Fibroblast of lung (primary cell): ENCODE measurements around the gene DGKE.

ENCODE experiments used
- EZH2 ChIP-seq: IDR thresholded peaks from 2 replicates; pipeline ENCODE4 v1.5.1; 2012; ENCODE audit warnings: low read length, control low read depth, mild to moderate bottlenecking; ENCODE audit errors: missing control alignments
- TF ChIP-seq, protein P1 (sequence below), 2 donors: IDR thresholded peaks in 1 of 2; conservative IDR thresholded peaks in 1 of 2; 1 replicate in 1 of 2; 2 replicates in 1 of 2; pipeline ENCODE4 v1.5.1; 2011 to 2012; ENCODE audit warnings: low read length in 2 of 2, control low read depth in 1 of 2, inconsistent platforms in 1 of 2, low read depth in 1 of 2, mild to moderate bottlenecking in 1 of 2

- TF ChIP-seq, protein P1, sequence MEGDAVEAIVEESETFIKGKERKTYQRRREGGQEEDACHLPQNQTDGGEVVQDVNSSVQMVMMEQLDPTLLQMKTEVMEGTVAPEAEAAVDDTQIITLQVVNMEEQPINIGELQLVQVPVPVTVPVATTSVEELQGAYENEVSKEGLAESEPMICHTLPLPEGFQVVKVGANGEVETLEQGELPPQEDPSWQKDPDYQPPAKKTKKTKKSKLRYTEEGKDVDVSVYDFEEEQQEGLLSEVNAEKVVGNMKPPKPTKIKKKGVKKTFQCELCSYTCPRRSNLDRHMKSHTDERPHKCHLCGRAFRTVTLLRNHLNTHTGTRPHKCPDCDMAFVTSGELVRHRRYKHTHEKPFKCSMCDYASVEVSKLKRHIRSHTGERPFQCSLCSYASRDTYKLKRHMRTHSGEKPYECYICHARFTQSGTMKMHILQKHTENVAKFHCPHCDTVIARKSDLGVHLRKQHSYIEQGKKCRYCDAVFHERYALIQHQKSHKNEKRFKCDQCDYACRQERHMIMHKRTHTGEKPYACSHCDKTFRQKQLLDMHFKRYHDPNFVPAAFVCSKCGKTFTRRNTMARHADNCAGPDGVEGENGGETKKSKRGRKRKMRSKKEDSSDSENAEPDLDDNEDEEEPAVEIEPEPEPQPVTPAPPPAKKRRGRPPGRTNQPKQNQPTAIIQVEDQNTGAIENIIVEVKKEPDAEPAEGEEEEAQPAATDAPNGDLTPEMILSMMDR (conservative IDR thresholded peaks at IDR 0.05 in 1 of 2, IDR thresholded peaks at IDR 0.05 in 1 of 2; ENCODE audit: low read depth in 1 of 2, low read length in 2 of 2) = no peak
- no peak for TF ChIP-seq EZH2
Measured at GRCh38 chr17:56795221-56795865, 38.6 kb upstream of the DGKE start.
